Left lung (tissue), 14 donors: Measurements from ENCODE around the gene SLAIN1. TPM values are rescaled to one million over a fixed set of nuclear protein-coding genes. Genes with fewer than 3 reads are reported as not detected.
"Not testable (repeated sequence)": the region's sequence is repeated elsewhere in the genome, so short reads cannot be mapped to it uniquely, and the experiment has no call there.

Experiments
- ATAC-seq: fragments of 200-7000 bp; cut with Tn5 transposase; one replicate; pipeline ENCODE4 v1.9.1; 2020; ENCODE audit warnings: moderate library complexity
- DNase-seq, 4 donors: peaks; one replicate each; pipeline ENCODE4 v3.0.0-alpha.2; 2013 to 2020
- H3K27ac ChIP-seq, 2 donors: fragments of 200-600 bp; sonication (generic) in 1 of 2; one replicate each; pipeline versions ENCODE4 v1.5.0 to v1.8.0; 2020 to 2021
- H3K27me3 ChIP-seq, 2 donors: fragments of 200-600 bp; sonication (generic) in 1 of 2; one replicate each; pipeline versions ENCODE4 v1.5.0 to v1.8.0; 2020 to 2021
- H3K36me3 ChIP-seq, 2 donors: fragments of 200-600 bp; sonication (generic) in 1 of 2; one replicate each; pipeline versions ENCODE4 v1.5.0 to v1.8.0; 2020 to 2021
- H3K4me1 ChIP-seq, 2 donors: fragments of 200-600 bp; one replicate each; pipeline ENCODE4 v1.8.0; 2021
- H3K4me3 ChIP-seq, 2 donors: fragments of 200-600 bp; sonication (generic) in 1 of 2; one replicate each; pipeline versions ENCODE4 v1.5.0 to v1.8.0; 2020 to 2021; ENCODE audit warnings: mild to moderate bottlenecking in 1 of 2
- H3K9me3 ChIP-seq, 2 donors: fragments of 200-600 bp; sonication (generic) in 1 of 2; one replicate each; pipeline versions ENCODE4 v1.5.0 to v1.8.0; 2020 to 2021
- intact Hi-C, 2 donors: fragments of 100-400 bp; cut with DNase I; formaldehyde crosslinking; loops; one replicate each; pipeline versions ENCODE4 v1.11.2 to v1.14.2; 2022
- long read RNA-seq, 12 donors: library from polyadenylated mRNA in 2 of 12; unstranded in 2 of 12; transcript quantifications; one replicate each; pipeline ENCODE4 v2.0.0 and lab custom pipeline, GENCODE V29; 2019 to 2026
- polyA plus RNA-seq, 6 donors: library from polyadenylated mRNA; unstranded; fragments of 120-200 nt; gene quantifications; one replicate each; pipeline ENCODE4 v1.2.1, GENCODE V29; 2013; ENCODE audit not compliant: insufficient read length in 6 of 6
- total RNA-seq, 2 donors: library from RNA; stranded (reverse); fragmentation: NEBNext Ultra II Directional; extraction: Animal tissue kit (Norgen Biotek cat#: 25700); gene quantifications; one replicate each; pipeline ENCODE4 v1.2.1, GENCODE V29; 2021
- TF ChIP-seq, protein P1 (sequence below), 2 donors: fragments of 200-600 bp; sonication (generic) in 1 of 2; IDR thresholded peaks; one replicate each; pipeline versions ENCODE4 v1.5.0 to v1.8.0; 2021; ENCODE audit warnings: antibody characterized with exemption in 2 of 2
- donor health status: DM: no; HTN: yes; CAD: no.
- donor health status: DM: no; HTN: no; CAD: no.

SLAIN1 gene
- total RNA-seq (10 to 100 TPM; 12.8 to 18.7 TPM), polyA plus RNA-seq (10 to 100 TPM; 23.5 to 27.9 (median 26.8) TPM)
- long read RNA-seq, donor 1, transcript SLAIN1-206 (7 exons, 2,855 nt) = major isoform, 5 of 7 reads
- long read RNA-seq, donor 1, partial matches to known transcripts = 0 of 7 reads
- long read RNA-seq, donor 1, other reads (novel, unspliced or antisense) = 0 of 7 reads
- long read RNA-seq, donor 2, partial matches to known transcripts = 10 of 13 reads
- long read RNA-seq, donor 2, other reads (novel, unspliced or antisense) = 0 of 13 reads
- long read RNA-seq, donor 3, partial matches to known transcripts = 0 of 2 reads
- long read RNA-seq, donor 3, other reads (novel, unspliced or antisense) = 0 of 2 reads
- long read RNA-seq, donor 4, partial matches to known transcripts = 0 of 1 reads
- long read RNA-seq, donor 4, other reads (novel, unspliced or antisense) = 1 of 1 reads
- long read RNA-seq, donor 5, partial matches to known transcripts = 0 of 4 reads
- long read RNA-seq, donor 5, other reads (novel, unspliced or antisense) = 0 of 4 reads
- long read RNA-seq, donor 6, partial matches to known transcripts = 0 of 3 reads
- long read RNA-seq, donor 6, other reads (novel, unspliced or antisense) = 0 of 3 reads
- long read RNA-seq, donor 7 = 0 reads
- long read RNA-seq, donor 8, partial matches to known transcripts = 0 of 6 reads
- long read RNA-seq, donor 8, other reads (novel, unspliced or antisense) = 0 of 6 reads
- long read RNA-seq, donor 9 = 0 reads
- long read RNA-seq, donor 10 = 0 reads
- long read RNA-seq, donor 11, transcript SLAIN1-206 (7 exons, 2,855 nt) = major isoform, 10 of 23 reads
- long read RNA-seq, donor 11, partial matches to known transcripts = 7 of 23 reads
- long read RNA-seq, donor 11, other reads (novel, unspliced or antisense) = 0 of 23 reads
- long read RNA-seq, donor 12, partial matches to known transcripts = 0 of 1 reads
- long read RNA-seq, donor 12, other reads (novel, unspliced or antisense) = 0 of 1 reads

DNA sequence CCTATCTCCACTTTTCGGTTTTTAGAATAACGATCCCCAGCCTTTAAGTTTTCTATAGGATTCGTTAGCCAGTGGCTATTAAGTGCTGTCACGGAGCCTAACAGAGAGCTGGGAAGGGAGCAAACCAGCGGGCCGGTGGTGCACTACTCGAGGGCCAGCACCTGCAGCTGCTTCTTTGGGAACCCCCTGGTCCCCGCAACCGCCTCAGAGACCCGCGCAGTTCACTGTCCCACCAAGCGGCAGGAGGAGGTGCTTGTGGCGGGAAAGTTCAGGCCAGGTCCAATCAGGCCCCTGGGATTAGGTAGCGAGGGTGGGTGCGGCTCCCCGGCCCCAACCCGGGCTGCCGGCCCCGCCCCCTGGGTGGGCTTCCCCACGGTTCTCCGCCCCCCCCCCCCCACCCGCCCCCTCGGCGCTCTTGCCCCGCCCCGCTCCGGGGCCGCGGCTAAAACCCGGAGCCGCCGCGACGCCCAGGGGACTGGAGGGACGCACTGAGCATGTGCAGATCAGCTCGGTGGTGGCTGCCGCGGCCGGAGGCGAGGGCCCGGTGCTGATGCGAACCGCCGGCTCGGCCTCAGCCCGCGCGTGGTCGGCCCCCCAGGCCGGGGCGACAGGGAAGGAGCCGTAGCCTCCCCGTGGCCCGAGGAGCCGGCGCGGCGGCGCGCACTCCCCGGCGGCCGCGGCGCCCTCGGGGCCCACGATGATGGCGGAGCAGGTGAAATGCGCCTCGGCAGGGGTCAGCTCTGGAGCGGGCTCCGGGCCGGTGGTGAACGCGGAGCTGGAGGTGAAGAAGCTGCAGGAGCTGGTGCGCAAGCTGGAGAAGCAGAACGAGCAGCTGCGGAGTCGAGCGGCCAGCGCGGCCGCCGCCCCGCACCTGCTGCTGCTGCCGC is at the start of gene SLAIN1:
TSS of gene SLAIN1 (plus strand) at position 471 of the 887 bp plus-strand sequence. CDS start at position 698, 227 bp downstream.
- intact Hi-C loops = no loop called here
- peak; percentile 25 to 92 (median 81) for DNase-seq
- ATAC-seq = peak; percentile 91
- TF ChIP-seq, protein P1, sequence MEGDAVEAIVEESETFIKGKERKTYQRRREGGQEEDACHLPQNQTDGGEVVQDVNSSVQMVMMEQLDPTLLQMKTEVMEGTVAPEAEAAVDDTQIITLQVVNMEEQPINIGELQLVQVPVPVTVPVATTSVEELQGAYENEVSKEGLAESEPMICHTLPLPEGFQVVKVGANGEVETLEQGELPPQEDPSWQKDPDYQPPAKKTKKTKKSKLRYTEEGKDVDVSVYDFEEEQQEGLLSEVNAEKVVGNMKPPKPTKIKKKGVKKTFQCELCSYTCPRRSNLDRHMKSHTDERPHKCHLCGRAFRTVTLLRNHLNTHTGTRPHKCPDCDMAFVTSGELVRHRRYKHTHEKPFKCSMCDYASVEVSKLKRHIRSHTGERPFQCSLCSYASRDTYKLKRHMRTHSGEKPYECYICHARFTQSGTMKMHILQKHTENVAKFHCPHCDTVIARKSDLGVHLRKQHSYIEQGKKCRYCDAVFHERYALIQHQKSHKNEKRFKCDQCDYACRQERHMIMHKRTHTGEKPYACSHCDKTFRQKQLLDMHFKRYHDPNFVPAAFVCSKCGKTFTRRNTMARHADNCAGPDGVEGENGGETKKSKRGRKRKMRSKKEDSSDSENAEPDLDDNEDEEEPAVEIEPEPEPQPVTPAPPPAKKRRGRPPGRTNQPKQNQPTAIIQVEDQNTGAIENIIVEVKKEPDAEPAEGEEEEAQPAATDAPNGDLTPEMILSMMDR (IDR thresholded peaks at IDR 0.05) = no peak
- H3K4me3 ChIP-seq = peak within 1 kb of the TSS; percentile 59 to 72
- H3K4me1 ChIP-seq = peaks cover 0 to 27% of the 10 kb centered on the region in 2 donors
- peak within 1 kb of the TSS in 1 of 2 donors; percentile 45 for H3K27ac ChIP-seq
- H3K9me3 ChIP-seq = no peaks in the 10 kb centered on the region
- peaks cover 8 to 33% of the 10 kb centered on the region in 2 donors for H3K27me3 ChIP-seq
- H3K36me3 ChIP-seq = no peaks in the 10 kb centered on the region

DNA sequence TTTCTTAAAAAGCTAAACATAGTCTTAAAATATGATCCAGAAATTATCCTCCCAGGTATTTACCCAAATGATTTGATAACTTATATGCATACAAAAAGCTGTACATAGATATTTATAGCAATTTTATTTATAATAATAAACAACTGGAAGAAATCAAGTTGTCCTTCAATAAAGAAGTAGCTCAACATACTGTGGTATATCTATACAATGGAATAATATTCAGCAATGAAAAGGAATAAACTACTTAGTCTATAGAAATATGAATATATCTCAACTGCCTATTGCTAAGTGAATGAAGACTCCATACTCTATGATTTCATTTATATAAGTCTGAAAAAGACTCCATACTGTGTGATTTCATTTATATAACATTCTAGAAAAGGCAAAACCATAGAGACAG is 47.1 kb upstream of the SLAIN1 start:
- intact Hi-C loops = no loop called here
- ATAC-seq (no peak), DNase-seq (no peak)
- Histone ChIP-seq H3K36me3 (no peaks in the 10 kb centered on the region), H3K4me1 (no peaks in the 10 kb centered on the region), H3K27ac (no peak overlapping the region), H3K4me3 (no peak overlapping the region), H3K27me3 (no peaks in the 10 kb centered on the region), H3K9me3 (peaks cover 0 to 9% of the 10 kb centered on the region in 2 donors)
- TF ChIP-seq, protein P1 (IDR thresholded peaks at IDR 0.05) = no peak

DNA sequence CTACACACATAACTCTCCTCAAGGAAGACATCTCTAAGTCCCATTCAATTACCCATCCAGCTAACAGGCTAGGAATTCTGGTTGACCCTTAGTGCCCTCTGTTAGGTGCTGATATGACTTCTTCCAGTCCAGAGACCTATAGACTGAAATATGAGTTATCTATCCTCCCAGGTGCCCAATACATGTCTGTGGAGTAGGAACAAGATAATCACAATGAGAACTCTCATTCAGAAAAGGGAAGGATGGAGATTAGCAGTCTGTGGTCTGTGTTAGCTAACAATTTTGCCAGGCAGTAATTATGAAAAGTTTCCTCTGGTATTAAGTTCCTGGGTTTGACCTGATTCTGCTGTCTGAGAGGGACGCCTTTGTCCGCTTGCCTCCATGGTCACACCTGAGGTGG is 44.2 kb upstream of the SLAIN1 start:
- Histone ChIP-seq H3K27me3 (no peaks in the 10 kb centered on the region), H3K4me3 (no peak overlapping the region), H3K9me3 (peaks cover 0 to 9% of the 10 kb centered on the region in 2 donors), H3K4me1 (no peaks in the 10 kb centered on the region), H3K36me3 (no peaks in the 10 kb centered on the region), H3K27ac (peak overlapping the region in 1 of 2 donors; percentile 46)
- intact Hi-C loops = no loop called here
- DNase-seq = no peak
- ATAC-seq = no peak
- TF ChIP-seq, protein P1 (IDR thresholded peaks at IDR 0.05) = no peak

DNA sequence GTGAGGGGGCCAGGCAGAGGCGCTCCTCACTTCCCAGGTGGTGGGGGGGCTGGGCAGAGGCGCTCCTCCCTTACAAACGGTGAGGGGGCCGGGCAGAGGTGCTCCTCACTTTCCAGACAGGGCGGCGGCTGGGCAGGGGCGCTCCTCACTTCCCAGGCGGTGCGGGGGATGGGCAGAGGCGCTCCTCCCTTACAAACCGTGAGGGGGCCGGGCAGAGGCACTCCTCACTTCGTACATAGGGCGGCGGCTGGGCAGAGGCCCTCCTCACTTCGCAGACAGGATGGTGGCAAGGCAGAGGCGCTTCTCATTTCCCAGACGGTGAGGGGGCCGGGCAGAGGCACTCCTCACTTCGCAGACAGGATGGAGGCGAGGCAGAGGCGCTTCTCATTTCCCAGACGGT is 37.5 kb upstream of the SLAIN1 start:
- H3K4me3 ChIP-seq, H3K27ac ChIP-seq, H3K4me1 ChIP-seq, H3K36me3 ChIP-seq, intact Hi-C loops, H3K27me3 ChIP-seq, H3K9me3 ChIP-seq, ATAC-seq: not testable (repeated sequence)
- peak in 1 of 4 donors; percentile 52 for DNase-seq

DNA sequence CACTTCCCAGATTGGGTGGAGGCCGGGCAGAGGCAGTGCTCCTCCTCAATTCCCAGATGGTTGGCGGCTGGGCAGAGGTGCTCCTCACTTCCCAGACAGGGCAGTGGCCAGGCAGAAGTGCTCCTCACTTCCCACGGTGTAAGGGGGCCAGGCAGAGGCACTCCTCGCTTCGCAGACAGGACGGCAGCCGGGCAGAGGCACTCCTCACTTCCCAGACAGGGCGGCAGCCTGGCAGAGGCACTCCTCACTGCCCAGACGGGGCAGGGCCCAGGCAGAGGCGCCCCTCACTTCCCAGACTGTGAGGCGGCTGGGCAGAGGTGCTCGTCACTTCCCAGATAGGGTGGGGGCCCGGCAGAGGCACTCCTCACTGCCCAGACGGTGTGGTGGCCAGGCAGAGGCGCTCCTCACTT is 36.6 kb upstream of the SLAIN1 start:
- H3K4me3 ChIP-seq = no peak overlapping the region
- no peaks in the 10 kb centered on the region for H3K9me3 ChIP-seq
- H3K27ac ChIP-seq = no peak overlapping the region
- no peaks in the 10 kb centered on the region for H3K27me3 ChIP-seq
- intact Hi-C loops = no loop called here
- H3K4me1 ChIP-seq = no peaks in the 10 kb centered on the region
- ATAC-seq (no peak), DNase-seq (peak in 1 of 4 donors; percentile 64)
- TF ChIP-seq, protein P1 (IDR thresholded peaks at IDR 0.05) = no peak
- H3K36me3 ChIP-seq = no peaks in the 10 kb centered on the region

DNA sequence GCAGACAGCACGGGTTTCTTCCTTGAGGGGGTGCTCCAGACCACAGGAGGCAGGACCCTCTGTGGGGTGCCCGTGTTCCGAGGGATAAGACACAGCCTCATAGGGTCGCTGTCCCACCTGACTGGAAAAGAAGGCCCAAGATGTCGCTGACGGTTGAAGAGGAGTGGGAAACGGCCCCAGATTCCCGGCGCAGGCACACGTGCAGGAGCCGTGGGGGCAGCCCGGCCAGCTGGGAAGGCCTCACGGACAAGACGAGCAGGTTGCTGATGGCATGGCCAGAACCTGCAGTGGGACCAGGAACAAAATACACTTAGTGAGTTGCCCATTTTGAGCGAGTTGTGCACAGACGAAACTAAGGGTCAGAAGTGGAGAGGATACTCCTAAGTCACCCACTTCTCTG is 35.2 kb upstream of the SLAIN1 start:
- ATAC-seq, H3K27ac ChIP-seq, intact Hi-C loops, H3K27me3 ChIP-seq, H3K9me3 ChIP-seq, H3K36me3 ChIP-seq, H3K4me3 ChIP-seq, H3K4me1 ChIP-seq: not testable (repeated sequence)
- peak in 1 of 4 donors; percentile 63 for DNase-seq

DNA sequence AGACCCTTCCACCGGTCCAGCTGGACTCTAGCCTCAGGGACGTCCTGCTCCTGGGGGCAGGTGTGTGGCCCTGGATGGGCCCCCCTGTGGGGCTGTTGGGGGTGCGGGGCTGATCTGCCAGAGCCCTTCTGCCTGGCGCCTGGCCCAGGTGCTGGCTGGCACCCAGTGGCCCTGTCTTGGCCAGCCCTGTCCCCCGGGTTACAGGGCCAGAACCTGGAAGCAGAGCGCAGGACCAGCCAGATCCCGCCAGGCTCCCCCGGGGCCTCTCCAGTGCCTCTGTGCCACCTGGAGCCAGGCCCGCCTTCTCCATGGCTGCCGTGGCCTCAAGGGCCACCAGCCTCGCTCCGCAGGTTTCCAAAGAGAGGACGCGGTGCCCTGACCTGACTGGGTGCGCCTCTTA is 34.7 kb upstream of the SLAIN1 start:
- H3K9me3 ChIP-seq, intact Hi-C loops, ATAC-seq: not testable (repeated sequence)

More for the DNA sequence above, 34.7 kb upstream of the SLAIN1 start:
- H3K4me1 ChIP-seq, H3K4me3 ChIP-seq, H3K27ac ChIP-seq, H3K36me3 ChIP-seq, H3K27me3 ChIP-seq: not testable (repeated sequence)
- peak in 1 of 4 donors; percentile 44 for DNase-seq
